ENCODE results near the gene MARCHF3. TPM values are rescaled to one million over a fixed set of nuclear protein-coding genes. Genes with fewer than 3 reads are reported as not detected.
"Not testable (repeated sequence)": the region's sequence is repeated elsewhere in the genome, so short reads cannot be mapped to it uniquely, and the experiment has no call there.

MARCHF3 gene
- total RNA-seq, 1 experiment from 2014 or later = 5.4 TPM

- DNase-seq (ENCODE audit: unreplicated experiment) = no peak
- BruUV-seq (replicated peaks) = no TSS peak
- no peaks in the 10 kb centered on the region for H3K9me3 Mint-ChIP-seq (ENCODE audit: unreplicated experiment)
Measured at GRCh38 chr5:126858441-126858840, 171.9 kb downstream of the MARCHF3 start.

GRCh38 chr5:126857472-126858410 is 172.6 kb downstream of the MARCHF3 start:
- no peaks in the 10 kb centered on the region for H3K4me1 Mint-ChIP-seq (ENCODE audit: insufficient read depth, unreplicated experiment)
- ChIA-PET CTCF (interaction anchor here (0.5 to 1.2 kb wide), 3 partner anchors 9 to 442 kb away, joined by 3 to 7 read pairs (median 4); no protein-coding TSS in a partner anchor), POLR2A (no interaction called here)
- intact Hi-C loops (cut with micrococcal nuclease) = no loop called here
- H3K27me3 Mint-ChIP-seq (ENCODE audit: insufficient read depth, unreplicated experiment) = no peaks in the 10 kb centered on the region
- H3K36me3 Mint-ChIP-seq (ENCODE audit: insufficient read depth, unreplicated experiment) = no peaks in the 10 kb centered on the region
- TF ChIP-seq, protein P1, sequence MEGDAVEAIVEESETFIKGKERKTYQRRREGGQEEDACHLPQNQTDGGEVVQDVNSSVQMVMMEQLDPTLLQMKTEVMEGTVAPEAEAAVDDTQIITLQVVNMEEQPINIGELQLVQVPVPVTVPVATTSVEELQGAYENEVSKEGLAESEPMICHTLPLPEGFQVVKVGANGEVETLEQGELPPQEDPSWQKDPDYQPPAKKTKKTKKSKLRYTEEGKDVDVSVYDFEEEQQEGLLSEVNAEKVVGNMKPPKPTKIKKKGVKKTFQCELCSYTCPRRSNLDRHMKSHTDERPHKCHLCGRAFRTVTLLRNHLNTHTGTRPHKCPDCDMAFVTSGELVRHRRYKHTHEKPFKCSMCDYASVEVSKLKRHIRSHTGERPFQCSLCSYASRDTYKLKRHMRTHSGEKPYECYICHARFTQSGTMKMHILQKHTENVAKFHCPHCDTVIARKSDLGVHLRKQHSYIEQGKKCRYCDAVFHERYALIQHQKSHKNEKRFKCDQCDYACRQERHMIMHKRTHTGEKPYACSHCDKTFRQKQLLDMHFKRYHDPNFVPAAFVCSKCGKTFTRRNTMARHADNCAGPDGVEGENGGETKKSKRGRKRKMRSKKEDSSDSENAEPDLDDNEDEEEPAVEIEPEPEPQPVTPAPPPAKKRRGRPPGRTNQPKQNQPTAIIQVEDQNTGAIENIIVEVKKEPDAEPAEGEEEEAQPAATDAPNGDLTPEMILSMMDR (IDR thresholded peaks at IDR 0.05; ENCODE audit: unreplicated experiment) = no peak
- H3K9me3 Mint-ChIP-seq (ENCODE audit: unreplicated experiment) = no peaks in the 10 kb centered on the region
- no peak for DNase-seq (ENCODE audit: unreplicated experiment)
- no peak overlapping the region for H3K27ac Mint-ChIP-seq (ENCODE audit: low read depth, unreplicated experiment)
- H3K4me3 Mint-ChIP-seq (ENCODE audit: unreplicated experiment) = no peak overlapping the region
- BruUV-seq (replicated peaks) = no TSS peak

More at GRCh38 chr5:126858441-126858840, 171.9 kb downstream of the MARCHF3 start:
- ChIA-PET POLR2A (no interaction called here), CTCF (interaction anchor here (0.5 to 0.6 kb wide), 2 partner anchors 252 to 442 kb away, joined by 3 to 4 read pairs; no protein-coding TSS in a partner anchor)
- Mint-ChIP-seq H3K4me1 (ENCODE audit: insufficient read depth, unreplicated experiment) (no peaks in the 10 kb centered on the region), H3K4me3 (ENCODE audit: unreplicated experiment) (no peak overlapping the region), H3K27ac (ENCODE audit: low read depth, unreplicated experiment) (no peak overlapping the region), H3K36me3 (ENCODE audit: insufficient read depth, unreplicated experiment) (no peaks in the 10 kb centered on the region), H3K27me3 (ENCODE audit: insufficient read depth, unreplicated experiment) (no peaks in the 10 kb centered on the region)
- intact Hi-C loops (cut with micrococcal nuclease) = no loop called here
- TF ChIP-seq, protein P1 (IDR thresholded peaks at IDR 0.05; ENCODE audit: unreplicated experiment) = no peak

- Mint-ChIP-seq H3K36me3 (ENCODE audit: insufficient read depth, unreplicated experiment) (no peaks in the 10 kb centered on the region), H3K4me3 (ENCODE audit: unreplicated experiment) (no peak overlapping the region), H3K27ac (ENCODE audit: low read depth, unreplicated experiment) (no peak overlapping the region), H3K4me1 (ENCODE audit: insufficient read depth, unreplicated experiment) (no peaks in the 10 kb centered on the region), H3K27me3 (ENCODE audit: insufficient read depth, unreplicated experiment) (no peaks in the 10 kb centered on the region), H3K9me3 (ENCODE audit: unreplicated experiment) (no peaks in the 10 kb centered on the region)
- no TSS peak for BruUV-seq (replicated peaks)
- no peak for DNase-seq (ENCODE audit: unreplicated experiment)
- CTCF ChIA-PET = interaction anchor here (0.6 kb wide), 1 partner anchor 404 kb away, joined by 3 read pairs; no protein-coding TSS in a partner anchor
- intact Hi-C loops (cut with micrococcal nuclease) = no loop called here
- POLR2A ChIA-PET = no interaction called here
- TF ChIP-seq, protein P1 (IDR thresholded peaks at IDR 0.05; ENCODE audit: unreplicated experiment) = no peak
Measured at GRCh38 chr5:126855266-126855665, 175.1 kb downstream of the MARCHF3 start.

DNA sequence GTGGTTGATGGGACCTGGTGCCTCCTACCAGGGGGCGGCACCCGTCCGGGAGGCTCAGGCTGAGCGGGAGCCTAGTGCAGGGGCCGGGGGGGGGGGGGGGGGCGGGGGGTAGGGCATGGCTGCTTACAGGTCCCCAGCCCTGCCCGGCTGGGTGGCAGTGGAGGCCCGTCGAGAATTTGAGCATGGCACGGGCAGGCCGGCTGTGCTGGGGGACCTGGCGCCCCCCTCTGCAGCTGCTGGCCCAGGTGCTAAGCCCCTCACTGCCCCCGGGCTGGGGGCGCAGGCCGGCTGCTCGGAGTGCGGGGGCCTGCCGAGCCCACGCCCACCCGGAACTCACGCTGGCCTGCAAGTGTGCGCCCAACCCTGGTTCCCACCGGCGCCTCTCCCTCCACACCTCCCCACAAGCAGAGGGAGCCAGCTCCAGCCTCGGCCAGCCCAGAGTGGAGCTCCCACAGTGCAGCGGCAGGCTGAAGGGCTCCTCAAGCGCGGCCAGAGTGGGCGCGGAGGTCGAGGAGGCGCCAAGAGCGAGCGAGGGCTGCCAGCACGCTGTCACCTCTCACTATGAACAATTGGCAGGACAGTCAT is 175.7 kb downstream of the MARCHF3 start:
- BruUV-seq (replicated peaks) = no TSS peak

GRCh38 chr5:126853541-126854307 is 176.6 kb downstream of the MARCHF3 start:
- H3K4me1 Mint-ChIP-seq (ENCODE audit: insufficient read depth, unreplicated experiment); BruUV-seq (replicated peaks); intact Hi-C loops (cut with micrococcal nuclease); H3K27ac Mint-ChIP-seq (ENCODE audit: low read depth, unreplicated experiment); POLR2A ChIA-PET; H3K36me3 Mint-ChIP-seq (ENCODE audit: insufficient read depth, unreplicated experiment); CTCF ChIA-PET; H3K4me3 Mint-ChIP-seq (ENCODE audit: unreplicated experiment); H3K9me3 Mint-ChIP-seq (ENCODE audit: unreplicated experiment); H3K27me3 Mint-ChIP-seq (ENCODE audit: insufficient read depth, unreplicated experiment); DNase-seq (ENCODE audit: unreplicated experiment): not testable (repeated sequence)

More for the DNA sequence above, 175.7 kb downstream of the MARCHF3 start:
- Mint-ChIP-seq H3K9me3 (ENCODE audit: unreplicated experiment) (no peaks in the 10 kb centered on the region), H3K4me1 (ENCODE audit: insufficient read depth, unreplicated experiment) (no peaks in the 10 kb centered on the region), H3K4me3 (ENCODE audit: unreplicated experiment) (no peak overlapping the region), H3K27ac (ENCODE audit: low read depth, unreplicated experiment) (no peak overlapping the region), H3K27me3 (ENCODE audit: insufficient read depth, unreplicated experiment) (no peaks in the 10 kb centered on the region), H3K36me3 (ENCODE audit: insufficient read depth, unreplicated experiment) (no peaks in the 10 kb centered on the region)
- POLR2A ChIA-PET = no interaction called here
- TF ChIP-seq, protein P1 (IDR thresholded peaks at IDR 0.05; ENCODE audit: unreplicated experiment) = no peak
- DNase-seq (ENCODE audit: unreplicated experiment) = no peak
- CTCF ChIA-PET = interaction anchor here (0.6 kb wide), 1 partner anchor 405 kb away, joined by 3 read pairs; no protein-coding TSS in a partner anchor
- intact Hi-C loops (cut with micrococcal nuclease) = no loop called here

Data from MCF 10A (cell line).